Measurements from ENCODE around the gene NKD2. TPM values are rescaled to one million over a fixed set of nuclear protein-coding genes. Genes with fewer than 3 reads are reported as not detected.

NKD2 gene
- total and polyA plus RNA-seq, 2 experiments from 2014 or later: 1.4 to 9.1 TPM

- no peak for DNase-seq (ENCODE audit: low spot score)
- peak overlapping the region; percentile 79 for H3K27ac ChIP-seq
- no peak overlapping the region for H2AFZ ChIP-seq
- H3K27me3 ChIP-seq: peaks cover 1% of the 10 kb centered on the region
- H3K9me3 ChIP-seq (ENCODE audit: low read depth): no peaks in the 10 kb centered on the region
- H3K79me2 ChIP-seq: no peaks in the 10 kb centered on the region
- H3K4me1 ChIP-seq (ENCODE audit: insufficient read depth): peaks cover 13% of the 10 kb centered on the region
- WGBS (ENCODE audit: low lambda C conversion rate, missing lambda C conversion rate): 94% methylated on average over 11 of the region's 12 CpGs
- H3K9me2 ChIP-seq (replicated peaks; ENCODE audit: insufficient read depth): no peaks in the 10 kb centered on the region
- no peaks in the 10 kb centered on the region for H4K20me1 ChIP-seq (ENCODE audit: insufficient read depth, poor library complexity, severe bottlenecking)
- TF ChIP-seq EZH2phosphoT487 (IDR thresholded peaks at IDR 0.05; ENCODE audit: low read depth, severe bottlenecking, unreplicated experiment) (no peak), EZH2 (IDR thresholded peaks at IDR 0.05; ENCODE audit: borderline replicate concordance) (no peak)
- TF ChIP-seq, protein P1, sequence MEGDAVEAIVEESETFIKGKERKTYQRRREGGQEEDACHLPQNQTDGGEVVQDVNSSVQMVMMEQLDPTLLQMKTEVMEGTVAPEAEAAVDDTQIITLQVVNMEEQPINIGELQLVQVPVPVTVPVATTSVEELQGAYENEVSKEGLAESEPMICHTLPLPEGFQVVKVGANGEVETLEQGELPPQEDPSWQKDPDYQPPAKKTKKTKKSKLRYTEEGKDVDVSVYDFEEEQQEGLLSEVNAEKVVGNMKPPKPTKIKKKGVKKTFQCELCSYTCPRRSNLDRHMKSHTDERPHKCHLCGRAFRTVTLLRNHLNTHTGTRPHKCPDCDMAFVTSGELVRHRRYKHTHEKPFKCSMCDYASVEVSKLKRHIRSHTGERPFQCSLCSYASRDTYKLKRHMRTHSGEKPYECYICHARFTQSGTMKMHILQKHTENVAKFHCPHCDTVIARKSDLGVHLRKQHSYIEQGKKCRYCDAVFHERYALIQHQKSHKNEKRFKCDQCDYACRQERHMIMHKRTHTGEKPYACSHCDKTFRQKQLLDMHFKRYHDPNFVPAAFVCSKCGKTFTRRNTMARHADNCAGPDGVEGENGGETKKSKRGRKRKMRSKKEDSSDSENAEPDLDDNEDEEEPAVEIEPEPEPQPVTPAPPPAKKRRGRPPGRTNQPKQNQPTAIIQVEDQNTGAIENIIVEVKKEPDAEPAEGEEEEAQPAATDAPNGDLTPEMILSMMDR (IDR thresholded peaks at IDR 0.05; ENCODE audit: poor library complexity): no peak
- H3K36me3 ChIP-seq (replicated peaks; ENCODE audit: insufficient read depth, low read depth): no peaks in the 10 kb centered on the region
- H3K4me2 ChIP-seq: no peak overlapping the region
- no peak overlapping the region for H3K4me3 ChIP-seq
These were observed 45.8 kb upstream of the NKD2 start for GRCh38 chr5:962801-963200.

- H3K36me3 ChIP-seq (replicated peaks; ENCODE audit: insufficient read depth, low read depth): no peaks in the 10 kb centered on the region
- no peak overlapping the region for H2AFZ ChIP-seq
- peak overlapping the region; percentile 79 for H3K27ac ChIP-seq
- H3K79me2 ChIP-seq: no peaks in the 10 kb centered on the region
- TF ChIP-seq, protein P1 (IDR thresholded peaks at IDR 0.05; ENCODE audit: poor library complexity): no peak
- TF ChIP-seq EZH2 (IDR thresholded peaks at IDR 0.05; ENCODE audit: borderline replicate concordance) (no peak), EZH2phosphoT487 (IDR thresholded peaks at IDR 0.05; ENCODE audit: low read depth, severe bottlenecking, unreplicated experiment) (no peak)
- H3K9me3 ChIP-seq (ENCODE audit: low read depth): no peaks in the 10 kb centered on the region
- H3K4me1 ChIP-seq (ENCODE audit: insufficient read depth): peaks cover 12% of the 10 kb centered on the region
- no peak overlapping the region for H3K4me3 ChIP-seq
- H3K4me2 ChIP-seq: peak overlapping the region; percentile 2
- H3K9me2 ChIP-seq (replicated peaks; ENCODE audit: insufficient read depth): no peaks in the 10 kb centered on the region
- H3K27me3 ChIP-seq: peaks cover 6% of the 10 kb centered on the region
- DNase-seq (ENCODE audit: low spot score): no peak
- 73% methylated on average over 10 of the region's 10 CpGs for WGBS (ENCODE audit: low lambda C conversion rate, missing lambda C conversion rate)
- no peaks in the 10 kb centered on the region for H4K20me1 ChIP-seq (ENCODE audit: insufficient read depth, poor library complexity, severe bottlenecking)
These were observed 45.3 kb upstream of the NKD2 start for GRCh38 chr5:963310-963672.

GRCh38 chr5:963673-964531, 44.7 kb upstream of the NKD2 start:
- DNase-seq (ENCODE audit: low spot score): peak; percentile 74
- H3K27me3 ChIP-seq: peaks cover 7% of the 10 kb centered on the region
- no peak overlapping the region for H2AFZ ChIP-seq
- WGBS (ENCODE audit: low lambda C conversion rate, missing lambda C conversion rate): 50% methylated on average over 31 of the region's 31 CpGs
- H3K36me3 ChIP-seq (replicated peaks; ENCODE audit: insufficient read depth, low read depth): no peaks in the 10 kb centered on the region
- no peaks in the 10 kb centered on the region for H4K20me1 ChIP-seq (ENCODE audit: insufficient read depth, poor library complexity, severe bottlenecking)
- peaks cover 12% of the 10 kb centered on the region for H3K4me1 ChIP-seq (ENCODE audit: insufficient read depth)
- no peak overlapping the region for H3K4me3 ChIP-seq
- H3K79me2 ChIP-seq: no peaks in the 10 kb centered on the region
- no peak for TF ChIP-seq EZH2phosphoT487 (IDR thresholded peaks at IDR 0.05; ENCODE audit: low read depth, severe bottlenecking, unreplicated experiment)
- H3K4me2 ChIP-seq: peak overlapping the region; percentile 27
- no peaks in the 10 kb centered on the region for H3K9me3 ChIP-seq (ENCODE audit: low read depth)
- no peaks in the 10 kb centered on the region for H3K9me2 ChIP-seq (replicated peaks; ENCODE audit: insufficient read depth)
- H3K27ac ChIP-seq: peak overlapping the region; percentile 79

DNA sequence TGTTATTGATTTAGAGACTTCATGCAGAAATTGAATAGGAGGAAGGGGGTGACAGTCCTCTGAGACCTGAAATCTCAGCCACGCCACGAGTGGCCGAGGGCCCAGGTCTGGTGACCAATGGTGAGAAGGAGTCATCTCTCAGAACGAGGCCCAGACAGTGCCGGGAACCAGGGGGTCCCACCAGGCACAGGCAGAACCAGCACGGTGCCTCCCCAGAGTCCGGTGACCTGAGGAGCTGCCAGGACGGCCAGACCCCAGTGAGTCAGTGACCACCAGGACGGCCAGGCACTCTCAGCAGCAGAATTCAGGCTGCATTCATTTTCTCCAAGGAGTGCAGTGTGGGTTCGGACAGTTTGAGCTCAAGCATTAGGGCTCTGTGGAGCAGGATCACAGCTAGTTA, 43.8 kb upstream of the NKD2 start:
- Histone ChIP-seq H3K27me3 (peaks cover 7% of the 10 kb centered on the region), H3K4me1 (ENCODE audit: insufficient read depth) (peaks cover 12% of the 10 kb centered on the region), H3K9me3 (ENCODE audit: low read depth) (no peaks in the 10 kb centered on the region), H2AFZ (no peak overlapping the region), H3K4me2 (no peak overlapping the region), H3K79me2 (no peaks in the 10 kb centered on the region), H3K4me3 (no peak overlapping the region), H3K9me2 (replicated peaks; ENCODE audit: insufficient read depth) (no peaks in the 10 kb centered on the region), H3K27ac (peak overlapping the region; percentile 59), H4K20me1 (ENCODE audit: insufficient read depth, poor library complexity, severe bottlenecking) (no peaks in the 10 kb centered on the region), H3K36me3 (replicated peaks; ENCODE audit: insufficient read depth, low read depth) (no peaks in the 10 kb centered on the region)
- no peak for DNase-seq (ENCODE audit: low spot score)
- no peak for TF ChIP-seq EZH2 (IDR thresholded peaks at IDR 0.05; ENCODE audit: borderline replicate concordance)
- TF ChIP-seq EZH2phosphoT487 (IDR thresholded peaks at IDR 0.05; ENCODE audit: low read depth, severe bottlenecking, unreplicated experiment): no peak
- TF ChIP-seq, protein P1 (IDR thresholded peaks at IDR 0.05; ENCODE audit: poor library complexity): no peak
- 88% methylated on average over 10 of the region's 10 CpGs for WGBS (ENCODE audit: low lambda C conversion rate, missing lambda C conversion rate)
